ENCODE measurements around the gene RFWD3. TPM values are rescaled to one million over a fixed set of nuclear protein-coding genes. Genes with fewer than 3 reads are reported as not detected.

The RFWD3 gene
- total RNA-seq, 1 donor from 2014 or later: 30.5 TPM

DNA sequence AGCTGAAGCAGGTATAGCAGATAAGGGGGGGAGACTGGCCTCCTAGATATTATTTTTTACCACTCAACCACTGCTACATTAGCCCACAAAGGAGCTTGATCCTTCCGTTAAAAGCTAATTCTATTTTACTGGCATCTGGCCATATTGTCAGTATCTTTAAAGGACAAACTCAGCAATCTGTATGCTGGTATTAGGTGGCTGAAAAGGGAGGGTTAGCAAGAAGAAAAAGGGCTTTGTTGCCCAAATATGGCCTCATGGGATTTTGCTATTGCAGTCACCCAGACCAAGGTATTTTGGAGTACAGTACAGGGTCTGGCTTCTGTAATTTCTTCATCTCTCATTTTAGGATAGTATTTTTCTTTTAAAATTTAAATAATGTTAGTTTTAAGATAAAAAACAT lies 14.4 kb downstream of the RFWD3 start:
- no peak overlapping the region for H3K4me3 Mint-ChIP-seq (ENCODE audit: unreplicated experiment)
- H3K27me3 Mint-ChIP-seq (ENCODE audit: unreplicated experiment): no peaks in the 10 kb centered on the region
- DNase-seq: no peak
- no peaks in the 10 kb centered on the region for H3K36me3 Mint-ChIP-seq (ENCODE audit: unreplicated experiment)
- H3K4me1 Mint-ChIP-seq (ENCODE audit: low read depth, unreplicated experiment): no peaks in the 10 kb centered on the region
- no peaks in the 10 kb centered on the region for H3K9me3 Mint-ChIP-seq (ENCODE audit: unreplicated experiment)
- H3K27ac Mint-ChIP-seq (ENCODE audit: unreplicated experiment): no peak overlapping the region
- no peak for TF ChIP-seq CTCF (IDR thresholded peaks at IDR 0.05; ENCODE audit: partially characterized antibody, unreplicated experiment)

DNA sequence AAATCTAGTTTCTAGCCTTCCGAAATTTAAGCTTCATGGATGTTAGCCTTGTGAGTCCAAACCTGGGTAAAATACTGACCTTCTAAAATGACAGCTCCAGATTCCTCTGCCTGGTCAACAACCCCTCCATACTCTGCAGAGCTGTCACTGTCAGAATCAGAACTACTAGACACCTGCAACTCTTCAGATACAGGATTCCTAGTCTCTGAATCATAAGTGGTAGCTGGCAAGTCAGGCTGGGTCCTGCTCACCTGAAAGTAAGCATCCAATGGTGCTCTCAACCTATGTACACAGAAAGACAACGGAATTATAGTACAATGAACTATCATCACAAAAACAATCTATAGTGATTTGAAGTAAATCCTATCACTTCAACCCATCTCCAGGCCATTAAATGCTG lies 14.8 kb downstream of the RFWD3 start:
- H3K4me3 Mint-ChIP-seq (ENCODE audit: unreplicated experiment): no peak overlapping the region
- H3K4me1 Mint-ChIP-seq (ENCODE audit: low read depth, unreplicated experiment): no peaks in the 10 kb centered on the region
- DNase-seq: no peak
- H3K36me3 Mint-ChIP-seq (ENCODE audit: unreplicated experiment): no peaks in the 10 kb centered on the region
- H3K27me3 Mint-ChIP-seq (ENCODE audit: unreplicated experiment): no peaks in the 10 kb centered on the region
- H3K27ac Mint-ChIP-seq (ENCODE audit: unreplicated experiment): no peak overlapping the region
- no peak for TF ChIP-seq CTCF (IDR thresholded peaks at IDR 0.05; ENCODE audit: partially characterized antibody, unreplicated experiment)
- H3K9me3 Mint-ChIP-seq (ENCODE audit: unreplicated experiment): no peaks in the 10 kb centered on the region

- Mint-ChIP-seq H3K27ac (ENCODE audit: unreplicated experiment) (no peak overlapping the region), H3K4me3 (ENCODE audit: unreplicated experiment) (no peak overlapping the region), H3K36me3 (ENCODE audit: unreplicated experiment) (no peaks in the 10 kb centered on the region), H3K9me3 (ENCODE audit: unreplicated experiment) (no peaks in the 10 kb centered on the region), H3K27me3 (ENCODE audit: unreplicated experiment) (no peaks in the 10 kb centered on the region), H3K4me1 (ENCODE audit: low read depth, unreplicated experiment) (no peaks in the 10 kb centered on the region)
- peak; percentile 74 for TF ChIP-seq CTCF (IDR thresholded peaks at IDR 0.05; ENCODE audit: partially characterized antibody, unreplicated experiment)
- DNase-seq: no peak
These were observed 15.6 kb downstream of the RFWD3 start for GRCh38 chr16:74650966-74651567.

- Mint-ChIP-seq H3K27ac (ENCODE audit: unreplicated experiment) (no peak overlapping the region), H3K4me3 (ENCODE audit: unreplicated experiment) (no peak overlapping the region), H3K4me1 (ENCODE audit: low read depth, unreplicated experiment) (no peaks in the 10 kb centered on the region), H3K9me3 (ENCODE audit: unreplicated experiment) (no peaks in the 10 kb centered on the region), H3K27me3 (ENCODE audit: unreplicated experiment) (no peaks in the 10 kb centered on the region), H3K36me3 (ENCODE audit: unreplicated experiment) (no peaks in the 10 kb centered on the region)
- DNase-seq: no peak
- no peak for TF ChIP-seq CTCF (IDR thresholded peaks at IDR 0.05; ENCODE audit: partially characterized antibody, unreplicated experiment)
These were observed 16.7 kb downstream of the RFWD3 start for GRCh38 chr16:74649839-74650504.

- Mint-ChIP-seq H3K27me3 (ENCODE audit: unreplicated experiment) (no peaks in the 10 kb centered on the region), H3K27ac (ENCODE audit: unreplicated experiment) (no peak overlapping the region), H3K4me1 (ENCODE audit: low read depth, unreplicated experiment) (no peaks in the 10 kb centered on the region), H3K9me3 (ENCODE audit: unreplicated experiment) (no peaks in the 10 kb centered on the region), H3K4me3 (ENCODE audit: unreplicated experiment) (no peak overlapping the region), H3K36me3 (ENCODE audit: unreplicated experiment) (no peaks in the 10 kb centered on the region)
- no peak for TF ChIP-seq CTCF (IDR thresholded peaks at IDR 0.05; ENCODE audit: partially characterized antibody, unreplicated experiment)
- DNase-seq: no peak
These were observed 24.7 kb downstream of the RFWD3 start for GRCh38 chr16:74641969-74642368.

All from glutamatergic neuron (in vitro differentiated cells).